GM21360 (cell line): ENCODE results near the gene ATOSB.
A peak's percentile ranks its signal among the peaks of the same experiment; 100 is the strongest.

Experiments used
- ATAC-seq: cut with Tn5 transposase; IDR thresholded peaks from one replicate; pipeline ENCODE4 v1.9.1; 2021; ENCODE audit warnings: mild to moderate bottlenecking, moderate library complexity; ENCODE audit not compliant: unreplicated experiment

ATOSB gene

DNA sequence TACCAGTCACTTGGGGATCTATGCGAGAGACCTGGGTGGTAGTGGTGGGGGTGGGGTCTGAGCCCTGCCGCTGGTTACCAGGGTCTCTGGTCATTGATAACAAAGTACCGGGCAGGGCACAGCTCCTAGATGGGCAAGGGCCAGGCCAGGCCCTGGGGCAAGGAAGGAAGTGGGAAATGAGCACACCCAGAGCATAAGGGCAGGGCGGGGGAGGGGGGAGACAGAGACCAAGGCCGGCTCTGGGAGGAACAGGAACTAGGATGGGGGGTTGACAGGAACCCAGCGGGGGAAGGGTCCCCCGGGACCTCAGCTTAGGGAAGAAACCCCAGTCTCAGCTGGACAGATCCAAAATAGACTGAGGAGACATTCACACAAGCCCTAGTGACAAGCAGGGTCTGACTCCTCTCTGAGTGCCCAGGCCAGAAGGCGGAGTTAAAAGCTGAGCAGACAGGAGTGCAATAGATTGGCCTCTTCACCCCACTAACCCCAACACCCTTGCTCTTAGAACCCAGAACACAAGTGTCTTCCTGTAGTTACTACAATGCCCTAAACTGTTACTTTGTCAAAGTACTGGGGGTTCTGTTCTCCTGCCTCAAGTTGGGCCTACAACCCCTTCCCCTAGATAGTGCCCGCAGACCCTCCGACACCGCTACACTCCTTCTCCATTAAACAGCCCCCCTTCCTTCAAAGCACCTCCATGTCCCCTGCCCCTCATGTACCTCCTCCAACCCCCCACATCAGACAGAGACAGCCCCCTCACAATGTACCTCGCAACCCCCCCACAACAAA, 628 bp downstream of the ATOSB start:
- ATAC-seq = no peak

DNA sequence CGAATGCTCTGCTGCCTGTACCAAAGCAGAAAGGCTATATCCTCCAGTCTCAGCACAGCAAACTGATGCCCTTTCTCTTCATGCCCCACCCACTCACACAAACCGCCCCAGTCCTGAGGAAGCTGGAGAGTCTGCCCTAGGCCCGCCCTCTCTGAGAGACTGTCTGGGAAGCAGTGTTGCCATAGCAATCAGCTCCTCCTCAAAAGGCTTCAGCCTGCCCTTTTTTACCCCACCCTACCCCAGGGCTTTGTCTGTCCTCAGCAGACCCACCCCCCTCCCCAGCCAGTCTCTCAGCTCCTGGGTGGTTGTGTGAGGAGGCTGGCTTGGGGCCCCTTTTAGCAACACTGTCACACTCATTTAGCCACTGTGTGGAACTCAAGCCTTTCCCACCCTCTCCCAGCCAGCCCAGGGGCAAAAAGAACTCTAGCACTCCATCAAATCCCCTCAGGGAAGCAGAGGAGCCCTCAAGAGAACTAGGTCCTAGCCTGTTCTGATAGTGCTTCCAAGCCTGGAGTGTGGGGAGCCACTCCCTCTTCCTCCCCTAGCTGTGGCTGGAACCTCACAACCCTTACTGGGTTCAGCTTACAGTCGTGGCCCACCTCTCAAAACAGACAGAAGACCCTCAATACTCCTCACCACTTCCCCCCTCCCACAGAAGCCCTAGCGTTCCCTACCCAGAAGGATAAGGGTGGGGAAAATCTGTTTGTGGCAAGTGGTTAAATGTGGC, 1.4 kb downstream of the ATOSB start:
- ATAC-seq = no peak

DNA sequence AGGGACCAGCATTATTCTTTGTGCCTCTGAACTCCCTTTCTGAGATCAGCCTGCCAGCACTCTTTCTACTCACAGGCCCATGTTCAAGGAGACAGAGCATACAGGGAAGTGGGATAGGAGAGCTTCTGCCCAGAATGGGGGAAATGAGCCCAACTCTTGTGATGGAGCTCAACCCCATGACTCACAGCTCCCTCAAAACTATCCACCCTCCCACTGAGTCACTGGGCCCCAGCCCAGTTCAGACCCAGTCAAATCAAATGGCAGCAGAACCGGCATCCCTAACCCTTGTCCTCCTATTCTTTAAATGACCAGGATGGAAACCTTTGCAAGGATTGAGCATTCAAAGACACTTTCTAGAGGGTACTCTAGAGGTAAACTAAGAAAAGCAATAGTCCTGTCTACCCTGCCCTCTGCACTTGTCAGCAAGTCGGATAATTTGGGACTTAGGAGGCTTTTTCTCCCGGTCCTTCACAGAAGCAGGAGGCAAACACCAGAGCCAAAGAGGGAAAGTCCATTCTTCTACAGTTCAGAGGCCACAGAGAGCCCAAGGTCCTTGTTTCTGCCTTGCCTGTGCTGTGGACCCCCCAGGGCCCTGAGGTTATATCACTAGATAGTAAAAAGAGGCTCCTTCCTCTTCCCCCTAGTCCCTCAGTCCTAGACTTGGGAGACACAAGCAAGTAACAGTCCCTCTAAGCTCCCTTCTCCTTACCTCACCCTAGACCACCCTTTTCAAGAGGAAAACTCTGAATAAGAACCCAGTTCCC, 3.2 kb downstream of the ATOSB start:
- ATAC-seq = no peak

DNA sequence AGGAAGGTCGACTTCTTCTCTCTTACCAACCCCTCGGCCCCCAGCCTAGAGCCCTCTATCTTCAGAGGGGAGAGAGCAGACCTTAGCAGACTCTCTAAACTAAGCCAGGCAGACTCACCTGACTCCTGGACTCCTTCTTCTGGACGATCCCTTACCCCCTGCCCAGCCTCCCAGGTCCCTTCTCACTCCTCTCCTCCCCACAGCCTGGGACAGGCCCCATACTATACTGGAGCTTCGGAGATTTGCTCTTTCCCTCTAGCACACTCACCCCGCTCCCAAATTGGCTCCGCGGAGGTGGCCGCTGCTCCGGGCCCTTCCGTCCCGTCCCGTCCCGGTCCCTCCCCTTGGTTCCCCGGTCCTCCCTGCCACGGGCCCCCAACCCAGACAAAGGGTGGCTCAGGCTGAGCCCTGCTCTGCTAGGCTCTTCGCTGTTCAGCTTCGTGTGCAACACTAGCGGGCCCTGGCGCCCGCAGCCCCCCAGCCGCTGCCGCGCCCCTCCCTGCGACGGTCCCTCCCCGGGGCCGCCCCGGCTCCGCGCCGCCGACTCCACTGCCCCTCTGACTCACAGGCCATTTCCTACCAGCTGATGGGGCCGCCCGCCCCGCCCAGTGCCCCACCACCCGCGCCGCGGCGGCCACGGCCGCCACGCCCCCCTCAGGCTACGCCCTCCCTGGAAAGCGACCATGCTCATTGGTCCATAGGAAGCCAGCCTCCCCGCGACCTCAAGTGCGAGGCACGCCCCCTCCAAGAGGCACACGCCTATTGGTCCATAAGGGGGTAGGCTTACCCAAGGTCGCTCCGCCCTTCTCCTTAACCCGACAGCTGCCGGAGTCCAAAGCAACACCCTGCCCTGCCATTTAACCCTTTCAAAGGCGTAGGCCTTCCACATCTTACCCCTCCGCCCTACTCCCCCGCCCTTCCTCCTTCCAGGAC, 4.4 kb downstream of the ATOSB start:
- peak; percentile 59 for ATAC-seq

DNA sequence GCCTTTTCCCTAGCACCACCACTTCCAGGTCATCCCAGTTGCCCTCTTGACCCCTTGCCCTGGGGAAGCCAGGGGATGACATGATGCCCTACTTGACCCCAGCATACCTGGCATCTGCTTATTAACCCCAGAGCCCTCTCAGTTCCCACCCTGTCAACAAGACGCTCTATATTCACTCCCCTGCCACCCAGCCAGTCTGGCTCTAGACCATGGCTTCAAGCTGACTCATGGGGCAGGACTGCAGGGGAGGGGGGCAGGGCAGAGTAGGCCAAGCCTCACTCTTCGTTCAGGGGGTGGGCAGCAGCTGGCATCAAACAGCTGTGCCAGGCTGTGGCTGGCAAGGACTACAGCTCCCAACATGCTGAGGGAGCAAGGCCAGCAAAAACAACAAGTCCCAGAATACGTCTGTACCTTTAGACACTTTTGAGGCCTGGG, 5.3 kb downstream of the ATOSB start:
- no peak for ATAC-seq

DNA sequence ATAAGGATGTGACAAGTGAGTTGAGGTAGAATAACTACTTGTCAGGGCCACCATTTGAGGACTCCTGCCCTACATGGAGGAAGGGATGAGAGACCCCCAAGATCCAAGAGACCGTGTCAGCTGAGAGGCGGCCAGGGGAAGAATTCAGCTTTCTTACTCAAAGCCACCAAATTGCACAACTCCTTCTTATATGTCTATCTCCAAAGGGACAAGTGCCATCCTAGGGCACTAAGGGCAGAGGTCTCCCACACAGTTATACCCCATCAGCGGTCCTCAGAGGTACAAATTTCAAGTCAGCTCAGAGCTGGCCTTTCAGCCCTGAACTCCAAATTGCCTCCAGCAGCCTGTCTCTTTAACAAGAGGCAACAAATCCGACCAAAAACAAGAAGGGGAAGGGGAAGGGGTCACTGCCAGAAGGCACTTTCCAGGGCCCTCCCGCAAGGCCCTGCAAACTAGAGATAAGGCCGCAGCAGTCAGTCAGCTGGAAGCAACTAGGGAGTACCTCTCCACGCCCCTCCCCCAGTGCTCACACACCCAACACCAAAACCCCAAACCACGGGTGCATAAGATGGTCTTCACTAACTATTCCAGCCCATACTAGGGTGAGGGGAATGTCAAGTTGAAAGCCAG, 6.6 kb downstream of the ATOSB start:
- ATAC-seq = no peak

DNA sequence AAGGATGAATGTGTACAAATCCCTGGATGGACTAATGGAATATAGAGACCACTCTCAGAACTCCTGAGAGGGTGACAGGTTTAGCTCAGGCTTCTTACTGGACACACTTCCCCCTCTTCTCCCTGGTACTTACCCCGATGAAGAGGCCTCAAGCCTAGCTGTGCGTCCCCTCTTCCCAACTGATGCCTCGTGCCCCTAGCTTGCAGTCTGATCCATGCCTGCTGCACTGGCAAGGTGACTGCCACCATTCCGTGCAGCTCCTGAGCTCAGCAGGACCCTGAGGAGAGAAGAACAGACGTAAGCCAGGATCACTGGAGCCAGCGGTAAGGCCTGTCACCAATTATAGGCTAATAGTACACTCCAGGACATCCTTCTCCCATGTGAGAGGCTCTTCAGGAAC, 7.2 kb downstream of the ATOSB start:
- no peak for ATAC-seq

DNA sequence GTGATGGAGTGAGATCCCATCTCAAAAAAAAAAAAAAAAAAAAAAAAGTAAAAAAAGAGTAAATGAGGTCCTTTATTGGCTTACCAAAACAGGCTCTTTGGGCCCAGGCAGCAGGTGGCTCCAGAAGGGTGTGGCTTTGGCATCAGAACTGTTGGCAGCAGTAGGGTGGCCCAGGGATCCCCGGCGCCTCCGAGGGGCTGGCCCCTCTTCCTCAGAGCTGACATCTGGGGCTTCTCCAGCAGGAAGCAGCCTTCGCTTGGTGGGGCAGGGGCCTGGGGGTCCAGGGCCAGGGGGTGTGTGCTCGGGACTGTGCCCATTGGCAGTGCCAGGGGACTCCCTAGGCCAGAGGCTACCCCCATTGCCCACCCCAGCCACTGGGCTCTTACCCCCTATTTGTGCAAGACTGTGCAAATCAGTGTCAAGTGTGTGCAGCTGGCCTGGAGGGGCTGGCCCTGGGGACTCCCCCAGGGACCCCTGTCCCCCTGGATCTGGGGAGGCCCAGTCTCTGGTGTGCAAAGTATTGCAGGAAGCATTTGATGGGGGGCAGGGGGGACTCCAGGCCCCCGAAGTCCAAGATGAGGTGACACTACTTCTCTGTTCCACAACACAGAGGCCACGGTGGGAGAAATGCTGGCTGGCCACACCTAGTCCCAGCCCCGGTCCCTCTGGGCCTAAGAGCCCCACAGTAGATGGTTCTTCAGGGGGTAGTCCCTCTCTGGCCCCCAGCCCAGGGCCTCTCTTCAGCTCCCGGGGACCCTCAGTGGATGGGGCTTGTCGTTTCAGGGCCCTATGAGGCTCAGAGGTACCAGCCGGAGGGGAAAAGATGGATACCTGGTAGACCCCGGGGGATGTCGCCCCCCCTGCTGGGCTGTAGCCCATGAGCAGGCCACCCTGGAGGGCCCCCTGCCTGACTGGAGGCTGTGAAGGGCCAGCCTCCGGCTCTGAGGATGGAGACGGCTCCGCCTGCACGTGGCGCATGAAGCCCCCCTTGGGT, 8.1 kb downstream of the ATOSB start:
- ATAC-seq = no peak

DNA sequence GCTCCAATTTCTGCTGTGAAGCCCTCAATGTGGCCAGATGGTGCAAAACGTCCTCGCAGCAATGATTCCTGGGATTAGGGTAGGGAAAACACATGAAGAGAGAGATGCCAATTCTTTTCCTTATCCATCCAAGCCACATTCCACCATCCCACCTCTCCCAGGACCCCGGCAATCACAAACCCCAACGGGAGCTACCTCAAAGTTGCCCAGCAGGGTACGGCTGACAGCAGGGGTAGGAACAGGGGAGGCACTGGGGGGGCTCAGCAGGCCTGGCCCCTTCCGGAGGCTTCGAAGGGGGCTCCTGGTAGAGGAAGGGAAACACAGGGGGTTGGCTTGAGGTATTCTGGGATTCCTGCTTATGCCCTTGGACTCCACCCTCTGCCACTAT, 9.3 kb downstream of the ATOSB start:
- no peak for ATAC-seq

DNA sequence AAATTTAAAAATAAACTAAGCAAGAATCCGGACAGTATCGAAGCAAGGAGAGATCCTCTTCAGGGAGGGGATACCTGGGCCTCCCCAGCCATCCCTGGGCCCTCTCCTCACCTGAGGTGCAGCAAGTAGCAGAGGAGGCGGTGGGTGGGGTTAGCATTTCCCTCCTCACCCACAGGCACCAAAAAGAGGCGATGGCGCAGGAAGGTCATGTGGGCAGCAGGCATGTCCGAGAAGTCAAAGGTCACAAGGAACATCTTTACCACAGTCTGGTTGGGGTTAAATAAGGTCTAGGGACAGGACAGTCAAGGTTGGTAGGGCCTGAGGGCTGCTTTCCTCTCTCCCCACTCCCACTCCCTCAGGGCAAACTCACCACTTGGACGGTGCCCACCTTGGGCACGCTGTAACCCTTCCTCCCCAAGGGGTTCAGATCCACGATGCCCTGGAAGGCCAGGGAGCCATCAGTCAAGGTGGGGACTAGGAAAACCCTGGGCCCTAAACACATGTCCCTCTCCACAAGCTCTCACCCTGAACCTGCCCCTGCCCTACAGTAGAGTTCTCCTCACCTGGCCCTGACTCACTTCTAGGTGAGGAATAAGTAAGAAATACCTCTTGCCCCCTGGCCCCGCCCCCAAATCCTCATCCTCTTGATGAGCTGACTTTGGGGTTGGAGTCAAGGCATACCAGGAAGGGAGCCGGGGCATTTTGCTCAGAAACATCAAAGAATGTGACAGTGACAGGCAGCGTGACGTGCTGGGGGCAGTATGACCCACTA, 9.9 kb downstream of the ATOSB start:
- ATAC-seq = no peak

DNA sequence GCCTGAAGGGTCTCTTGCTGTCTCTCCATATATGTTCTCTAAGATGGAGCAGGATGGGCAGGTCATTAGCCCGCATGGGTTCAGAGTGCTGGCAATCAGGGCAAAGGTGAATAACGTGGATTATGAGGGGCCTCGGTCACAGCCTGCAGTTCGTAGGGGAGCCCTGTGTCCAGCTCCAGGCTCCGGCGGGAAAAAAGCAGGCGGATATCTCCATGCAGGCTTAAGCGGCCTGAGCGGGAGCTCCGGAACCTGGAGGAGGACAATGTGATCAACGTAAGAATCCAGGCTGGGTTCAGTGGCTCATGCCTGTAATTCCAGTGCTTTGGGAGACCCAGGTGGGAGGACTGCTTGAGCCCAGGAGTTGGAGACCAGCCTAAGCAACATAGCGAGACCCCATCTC, 10.5 kb downstream of the ATOSB start:
- ATAC-seq = no peak

DNA sequence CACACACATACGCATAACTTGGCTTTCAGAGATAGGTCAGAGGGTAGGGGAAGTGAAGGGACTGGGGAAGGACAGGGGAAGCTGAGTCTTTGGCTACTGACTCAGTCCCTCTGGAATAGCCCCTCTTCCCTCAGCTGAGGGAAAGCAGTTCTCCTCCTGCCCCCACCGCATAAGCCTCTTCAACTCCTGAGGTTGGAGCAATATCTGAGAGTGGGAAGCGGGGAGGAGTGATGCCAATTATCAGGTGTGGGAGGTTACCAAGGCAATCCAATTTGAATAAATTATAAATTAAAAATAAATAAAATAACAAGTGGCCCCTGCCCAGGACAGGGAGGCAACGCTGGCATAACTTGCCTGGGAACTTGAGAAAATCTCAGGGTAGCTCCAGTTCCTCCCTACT, 11.1 kb downstream of the ATOSB start:
- no peak for ATAC-seq

DNA sequence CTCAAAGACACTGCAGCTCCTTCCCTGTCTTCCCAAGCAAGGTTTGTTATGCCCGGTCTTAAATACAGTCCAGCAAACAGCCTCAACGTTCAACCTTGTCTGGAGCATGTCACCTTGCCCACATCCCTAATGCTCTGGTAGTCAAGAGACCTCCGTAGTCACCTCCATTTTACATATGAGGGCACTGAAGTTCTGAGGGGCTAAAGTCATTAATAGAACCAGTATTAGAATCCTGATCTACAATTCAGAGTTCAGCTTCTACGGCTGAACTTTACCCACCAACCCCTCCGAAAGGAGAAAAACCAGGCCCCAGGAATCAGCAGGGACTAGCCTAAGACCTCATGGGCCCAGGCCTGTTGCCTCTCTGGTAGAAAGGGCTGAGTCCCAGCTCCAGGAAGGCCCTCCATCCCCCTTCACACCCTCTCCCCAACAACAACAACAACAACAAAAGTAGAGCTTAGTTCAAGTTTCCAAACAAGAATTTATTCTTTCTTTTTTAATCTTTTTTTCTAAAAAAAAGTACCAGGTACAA, 11.9 kb downstream of the ATOSB start:
- no peak for ATAC-seq

DNA sequence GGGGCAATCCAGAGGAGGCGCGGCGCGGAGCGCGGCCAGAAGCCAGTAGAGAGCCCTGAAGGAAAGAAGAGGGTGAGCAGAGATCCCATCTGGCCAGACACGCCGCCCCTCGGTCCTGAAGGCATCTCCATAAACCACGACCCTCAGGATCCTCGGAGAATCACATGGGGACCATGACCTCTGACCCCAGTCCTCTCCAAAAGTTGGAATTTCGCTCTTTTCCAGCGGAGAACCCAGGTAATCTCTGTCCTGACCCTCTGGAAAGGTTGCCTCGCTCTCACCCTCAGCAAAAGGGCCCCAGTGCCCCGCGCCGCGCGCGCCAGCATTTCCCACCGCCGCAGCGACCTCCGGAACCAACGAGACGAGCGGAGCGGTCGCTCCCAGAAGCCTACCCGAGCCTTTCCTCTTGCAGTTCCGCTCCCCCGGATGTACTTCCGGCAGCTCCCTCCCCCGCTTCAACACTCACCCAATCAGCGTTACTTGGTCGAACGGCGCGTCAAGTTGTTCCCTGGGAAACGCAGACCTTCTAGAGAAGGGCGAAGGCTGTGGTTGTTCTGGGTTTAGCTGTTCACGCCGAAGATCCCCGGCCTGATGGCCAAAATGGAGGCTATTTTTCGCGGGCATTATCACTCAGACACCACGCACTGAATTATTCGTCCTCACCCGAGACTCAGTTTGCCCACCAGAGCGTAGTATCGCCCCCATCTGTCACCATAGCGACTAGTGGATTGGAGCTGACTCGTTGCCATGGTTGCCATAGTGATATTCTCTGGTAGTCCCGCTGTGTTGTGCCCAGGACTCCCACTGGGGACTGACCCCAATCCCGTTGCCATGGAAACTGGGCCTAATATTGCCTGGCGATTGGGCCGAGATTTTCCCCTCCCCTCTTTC, 12.6 kb downstream of the ATOSB start, which contains the start of gene STOML2:
Gene STOML2 (minus strand): TSS at position 363 of the 891 bp plus-strand sequence. CDS start 37 bp downstream, at position 326.
- ATAC-seq = peak; percentile 91

DNA sequence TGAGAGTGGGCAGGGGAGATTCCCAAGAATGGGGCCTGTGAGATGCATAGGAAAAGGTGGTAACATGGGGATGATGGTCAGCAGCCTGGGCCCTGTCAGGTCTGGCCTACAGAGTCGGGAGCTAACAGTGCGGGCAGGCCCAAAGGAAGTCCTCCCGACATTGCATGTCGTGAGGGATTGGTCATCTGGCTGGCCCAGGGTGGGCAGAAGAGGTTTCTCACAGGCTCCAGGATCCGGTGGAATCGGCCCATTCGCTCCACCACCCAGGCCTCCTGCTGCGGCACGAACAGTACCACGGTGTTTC, 13.2 kb downstream of the ATOSB start:
- ATAC-seq = peak; percentile 5

DNA sequence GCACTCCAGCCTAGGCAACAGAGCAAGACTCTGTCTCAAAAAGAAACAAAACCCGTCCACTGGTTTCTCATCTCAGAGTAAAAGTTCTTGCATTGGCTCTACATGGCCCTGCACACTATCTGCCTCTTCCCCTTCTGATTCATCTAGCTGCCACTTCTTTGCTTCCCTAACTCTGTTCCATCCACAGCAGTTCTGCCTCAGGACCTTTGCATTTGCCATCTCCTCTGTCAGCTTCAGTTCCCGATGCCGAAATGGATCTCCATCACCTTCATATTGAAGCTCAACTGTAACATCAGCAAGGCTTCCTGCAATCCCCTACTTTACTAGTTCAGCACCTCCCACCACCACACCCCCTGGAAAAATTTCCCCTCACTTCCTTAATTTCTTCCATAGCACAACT, 18.1 kb downstream of the ATOSB start:
- ATAC-seq = no peak
